ENCODE results near the gene TMUB1.

TMUB1 gene

DNA sequence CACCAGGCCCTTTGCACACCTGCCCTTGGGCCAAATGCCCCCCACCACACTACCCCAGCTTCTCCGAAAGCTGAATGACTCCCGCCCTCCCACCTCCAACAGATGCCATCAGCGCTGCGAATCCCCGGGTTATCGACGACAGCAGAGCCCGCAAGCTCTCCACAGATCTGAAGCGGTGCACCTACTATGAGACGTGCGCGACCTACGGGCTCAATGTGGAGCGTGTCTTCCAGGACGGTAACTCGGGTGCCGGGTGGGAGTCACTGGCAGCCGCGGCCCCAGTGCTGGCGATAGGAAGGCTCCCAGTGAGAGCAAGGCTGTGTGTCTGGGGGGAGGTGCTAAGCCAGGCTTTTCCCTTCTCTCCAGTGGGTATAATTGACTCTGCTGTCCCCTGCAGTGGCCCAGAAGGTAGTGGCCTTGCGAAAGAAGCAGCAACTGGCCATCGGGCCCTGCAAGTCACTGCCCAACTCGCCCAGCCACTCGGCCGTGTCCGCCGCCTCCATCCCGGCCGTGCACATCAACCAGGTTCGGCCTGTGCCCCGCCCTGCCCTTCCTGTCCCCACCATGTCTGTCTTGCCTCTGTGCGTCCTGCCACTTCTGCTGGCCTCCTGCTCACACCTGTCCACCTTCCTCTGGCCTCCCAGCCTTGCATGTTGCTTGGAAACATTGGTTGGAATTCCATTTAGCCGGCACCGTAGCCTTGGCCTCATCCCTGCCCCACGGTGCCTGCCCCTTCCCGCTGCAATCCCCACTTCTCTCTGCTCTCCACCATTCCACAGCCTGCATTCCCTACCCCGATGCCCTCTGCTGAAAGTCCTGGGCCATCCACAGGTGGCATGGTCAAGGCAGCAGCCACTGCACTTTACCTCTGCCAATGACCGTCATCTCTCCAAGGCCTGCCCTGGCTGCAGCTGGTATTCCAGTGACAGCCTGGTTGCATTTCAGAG, 35.1 kb upstream of the TMUB1 start:
- Histone ChIP-seq H3K79me2 (ENCODE audit: low read length) (peaks cover 12% of the 10 kb centered on the region), H3K4me1 (ENCODE audit: low read length) (no peaks in the 10 kb centered on the region), H3K4me3 (ENCODE audit: low read length) (no peak overlapping the region), H4K20me1 (ENCODE audit: insufficient read depth, low read length) (no peaks in the 10 kb centered on the region), H3K9ac (ENCODE audit: low read length) (no peak overlapping the region), H3K27me3 (replicated peaks; ENCODE audit: insufficient read depth, low read length) (no peaks in the 10 kb centered on the region), H2AFZ (ENCODE audit: low read length) (no peak overlapping the region), H3K9me3 (replicated peaks; ENCODE audit: insufficient read depth, low read length) (no peaks in the 10 kb centered on the region), H3F3A (ENCODE audit: insufficient read depth, low read length) (no peaks in the 10 kb centered on the region), H3K27ac (ENCODE audit: low read length) (no peak overlapping the region), H3K4me2 (ENCODE audit: low read depth, low read length) (no peak overlapping the region), H3K9me2 (replicated peaks; ENCODE audit: insufficient read depth, low read length) (no peaks in the 10 kb centered on the region), H3K36me3 (replicated peaks; ENCODE audit: insufficient read depth, low read length) (no peaks in the 10 kb centered on the region)
- no peak for DNase-seq
- no peak for TF ChIP-seq CTCF (IDR thresholded peaks at IDR 0.05; ENCODE audit: low read length)
- TF ChIP-seq EZH2 (optimal IDR thresholded peaks at IDR 0.05; ENCODE audit: low read depth, low read length), result no peak
- no peak for TF ChIP-seq EZH2phosphoT487 (IDR thresholded peaks at IDR 0.05; ENCODE audit: low read length)

GRCh38 chr7:151117565-151117964, 34.3 kb upstream of the TMUB1 start:
- Histone ChIP-seq H3K9me2 (replicated peaks; ENCODE audit: insufficient read depth, low read length) (no peaks in the 10 kb centered on the region), H3K4me2 (ENCODE audit: low read depth, low read length) (no peak overlapping the region), H3K4me1 (ENCODE audit: low read length) (no peaks in the 10 kb centered on the region), H3K4me3 (ENCODE audit: low read length) (no peak overlapping the region), H3K9me3 (replicated peaks; ENCODE audit: insufficient read depth, low read length) (no peaks in the 10 kb centered on the region), H3K27me3 (replicated peaks; ENCODE audit: insufficient read depth, low read length) (no peaks in the 10 kb centered on the region), H3K27ac (ENCODE audit: low read length) (no peak overlapping the region), H3K79me2 (ENCODE audit: low read length) (peaks cover 18% of the 10 kb centered on the region), H3F3A (ENCODE audit: insufficient read depth, low read length) (no peaks in the 10 kb centered on the region), H4K20me1 (ENCODE audit: insufficient read depth, low read length) (no peaks in the 10 kb centered on the region), H3K9ac (ENCODE audit: low read length) (no peak overlapping the region), H3K36me3 (replicated peaks; ENCODE audit: insufficient read depth, low read length) (no peaks in the 10 kb centered on the region), H2AFZ (ENCODE audit: low read length) (no peak overlapping the region)
- no peak for TF ChIP-seq EZH2phosphoT487 (IDR thresholded peaks at IDR 0.05; ENCODE audit: low read length)
- TF ChIP-seq CTCF (IDR thresholded peaks at IDR 0.05; ENCODE audit: low read length), result no peak
- no peak for TF ChIP-seq EZH2 (optimal IDR thresholded peaks at IDR 0.05; ENCODE audit: low read depth, low read length)
- no peak for DNase-seq

DNA sequence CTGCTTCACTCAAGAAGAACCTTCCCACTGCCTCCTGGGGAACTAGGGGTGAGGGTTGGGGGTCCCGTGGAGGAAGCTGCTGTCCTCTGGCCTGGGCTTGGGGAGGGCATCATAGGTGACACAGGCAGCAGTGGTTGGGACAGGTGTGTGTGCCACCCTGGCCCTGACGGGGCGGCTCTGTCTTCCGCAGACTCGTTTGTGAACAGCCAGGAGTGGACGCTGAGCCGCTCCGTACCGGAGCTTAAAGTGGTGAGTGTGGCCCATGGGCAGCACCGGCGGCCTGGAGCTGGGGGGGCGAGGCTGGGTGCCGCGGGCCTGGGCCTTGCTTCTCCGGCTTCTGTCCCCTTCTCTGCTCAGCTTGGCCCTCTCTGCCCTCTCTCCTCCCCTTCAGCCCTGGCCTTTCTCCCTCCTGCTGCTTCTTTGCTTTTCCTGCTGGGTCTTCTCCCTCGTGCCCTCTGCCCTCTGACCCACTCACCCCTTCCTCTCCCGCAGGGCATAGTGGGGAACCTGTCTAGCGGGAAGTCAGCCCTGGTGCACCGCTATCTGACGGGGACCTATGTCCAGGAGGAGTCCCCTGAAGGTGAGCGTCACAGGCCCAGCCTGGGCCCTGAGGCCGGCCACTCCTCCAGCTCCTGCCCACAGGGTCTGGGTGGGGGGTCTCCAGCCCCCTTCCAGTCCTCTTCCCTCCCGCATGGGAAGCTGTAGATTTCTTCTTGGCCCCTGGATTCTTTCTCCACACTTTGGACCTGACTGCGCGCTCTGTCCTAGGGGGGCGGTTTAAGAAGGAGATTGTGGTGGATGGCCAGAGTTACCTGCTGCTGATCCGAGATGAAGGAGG, 33.5 kb upstream of the TMUB1 start:
- Histone ChIP-seq H3K36me3 (replicated peaks; ENCODE audit: insufficient read depth, low read length) (no peaks in the 10 kb centered on the region), H3F3A (ENCODE audit: insufficient read depth, low read length) (no peaks in the 10 kb centered on the region), H3K4me2 (ENCODE audit: low read depth, low read length) (no peak overlapping the region), H3K9ac (ENCODE audit: low read length) (no peak overlapping the region), H4K20me1 (ENCODE audit: insufficient read depth, low read length) (no peaks in the 10 kb centered on the region), H2AFZ (ENCODE audit: low read length) (no peak overlapping the region), H3K27ac (ENCODE audit: low read length) (no peak overlapping the region), H3K79me2 (ENCODE audit: low read length) (peaks cover 26% of the 10 kb centered on the region), H3K9me3 (replicated peaks; ENCODE audit: insufficient read depth, low read length) (no peaks in the 10 kb centered on the region), H3K9me2 (replicated peaks; ENCODE audit: insufficient read depth, low read length) (no peaks in the 10 kb centered on the region), H3K4me1 (ENCODE audit: low read length) (no peaks in the 10 kb centered on the region), H3K4me3 (ENCODE audit: low read length) (no peak overlapping the region), H3K27me3 (replicated peaks; ENCODE audit: insufficient read depth, low read length) (no peaks in the 10 kb centered on the region)
- no peak for DNase-seq
- no peak for TF ChIP-seq EZH2 (optimal IDR thresholded peaks at IDR 0.05; ENCODE audit: low read depth, low read length)
- no peak for TF ChIP-seq EZH2phosphoT487 (IDR thresholded peaks at IDR 0.05; ENCODE audit: low read length)
- TF ChIP-seq CTCF (IDR thresholded peaks at IDR 0.05; ENCODE audit: low read length), result no peak

All from MM.1S (cell line).